HCT116 (cell line): ENCODE measurements around the gene RASIP1. TPM values are rescaled to one million over a fixed set of nuclear protein-coding genes. Genes with fewer than 3 reads are reported as not detected.

Experiments
- ATAC-seq: fragments of 200-7000 bp; cut with Tn5 transposase; 2 replicates; pipeline ENCODE4 v1.9.1; 2020; ENCODE audit warnings: mild to moderate bottlenecking, moderate library complexity
- BruUV-seq: library from RNA; stranded (reverse); fragments of 400-500 nt; replicated peaks from 2 replicates; lab custom pipeline; 2021; lab: Mats Ljungman, UMichigan
- CTCF ChIA-PET: fragments of 300-600 bp; sonication (Branson Sonifier 250); formaldehyde crosslinking; loops from one replicate; lab custom pipeline; 2021; ENCODE audit warnings: antibody characterized with exemption; lab: Charles Lee
- POLR2A ChIA-PET: fragments of 300-600, 350-600 bp; sonication (Branson Sonifier 250); formaldehyde crosslinking; loops from one replicate; lab custom pipeline; 2021; ENCODE audit warnings: antibody characterized with exemption; lab: Charles Lee
- RAD21 ChIA-PET, 2 experiments: fragments of 300-600 bp; sonication (Branson Sonifier 250); formaldehyde crosslinking; loops; one replicate each; lab custom pipeline; 2023; ENCODE audit warnings: low total read pairs in 2 of 2; ENCODE audit not compliant: uncharacterized antibody in 2 of 2, unreplicated experiment in 2 of 2, low non-redundant PET in 1 of 2; lab: Charles Lee
- DNase-seq: peaks from one replicate; pipeline ENCODE4 v3.0.0-alpha.2; 2010; ENCODE audit warnings: low read depth, low spot score
- H2AFZ ChIP-seq: fragments of 200-600 bp; shearing (Covaris generic), sonication (generic); 2 replicates; pipeline ENCODE4 v1.6.1; 2017; ENCODE audit warnings: low read depth, mixed run types, mixed read lengths, antibody characterized with exemption, low read length; ENCODE audit not compliant: poor library complexity, severe bottlenecking
- H3K27ac ChIP-seq: 2 replicates; pipeline ENCODE4 v1.5.1; 2012; ENCODE audit warnings: low read depth, low read length
- H3K27me3 ChIP-seq: fragments of 200-600 bp; sonication (generic); 2 replicates; pipeline ENCODE4 v1.6.1; 2016; ENCODE audit warnings: mixed run types, low read length, mixed read lengths; ENCODE audit not compliant: insufficient read depth
- H3K36me3 ChIP-seq, 2 experiments: fragments of 200-500 bp in 1 of 2; fragments of 200-600 bp in 1 of 2; sonication (Bioruptor generic) in 1 of 2; sonication (generic) in 1 of 2; 2 replicates each; pipeline versions ENCODE4 v1.5.1 to v1.6.1; 2014 to 2016; ENCODE audit warnings: low read length in 2 of 2, inconsistent platforms in 1 of 2, mixed read lengths in 1 of 2, mixed run types in 1 of 2; ENCODE audit not compliant: insufficient read depth in 2 of 2, control insufficient read depth in 1 of 2
- H3K4me1 ChIP-seq, 2 experiments: fragments of 200-600 bp in 1 of 2; sonication (generic) in 1 of 2; 2 replicates each; pipeline versions ENCODE4 v1.5.1 to v1.6.1; 2012 to 2017; ENCODE audit warnings: low read length in 2 of 2, inconsistent platforms in 1 of 2, mild to moderate bottlenecking in 1 of 2, mixed read lengths in 1 of 2, mixed run types in 1 of 2, moderate library complexity in 1 of 2; ENCODE audit not compliant: insufficient read depth in 2 of 2, control insufficient read depth in 1 of 2
- H3K4me2 ChIP-seq: fragments of 200-600 bp; sonication (generic); 2 replicates; pipeline ENCODE4 v1.6.1; 2017; ENCODE audit warnings: mixed run types, low read length, mixed read lengths
- H3K4me3 ChIP-seq, 2 experiments: fragments of 200-600 bp in 1 of 2; sonication (generic) in 1 of 2; replicated peaks in 1 of 2; 2 replicates each; pipeline ENCODE4 v1.5.1; 2011 to 2016; ENCODE audit warnings: low read length in 2 of 2, control low read depth in 1 of 2, low read depth in 1 of 2, mild to moderate bottlenecking in 1 of 2, mixed read lengths in 1 of 2, mixed run types in 1 of 2
- H3K79me2 ChIP-seq: fragments of 200-600 bp; sonication (generic); 2 replicates; pipeline ENCODE4 v1.6.1; 2017; ENCODE audit warnings: mild to moderate bottlenecking, mixed run types, low read length, moderate library complexity, mixed read lengths; ENCODE audit not compliant: insufficient read depth
- H3K9ac ChIP-seq: fragments of 200-600 bp; sonication (generic); 2 replicates; pipeline ENCODE4 v1.6.1; 2016; ENCODE audit warnings: low read length, mixed read lengths
- H3K9me2 ChIP-seq: fragments of 200-600 bp; sonication (generic), shearing (Covaris generic); 2 replicates; pipeline ENCODE4 v1.6.1; 2017; ENCODE audit warnings: mixed run types, mild to moderate bottlenecking, moderate library complexity; ENCODE audit not compliant: insufficient read depth
- H3K9me3 ChIP-seq, 2 experiments: fragments of 200-500 bp in 1 of 2; fragments of 200-600 bp in 1 of 2; sonication (Bioruptor generic) in 1 of 2; sonication (generic) in 1 of 2; 2 replicates each; pipeline ENCODE4 v1.6.1; 2014 to 2017; ENCODE audit warnings: low read length in 2 of 2, mixed read lengths in 2 of 2, inconsistent platforms in 1 of 2, low read depth in 1 of 2, mild to moderate bottlenecking in 1 of 2, mixed run types in 1 of 2, moderate library complexity in 1 of 2; ENCODE audit not compliant: control insufficient read depth in 1 of 2, insufficient read depth in 1 of 2
- H4K20me1 ChIP-seq: fragments of 200-600 bp; sonication (generic), shearing (Covaris generic); 2 replicates; pipeline ENCODE4 v1.6.1; 2017; ENCODE audit warnings: mixed run types, mild to moderate bottlenecking, moderate library complexity; ENCODE audit not compliant: insufficient read depth
- EGR1 ChIP-seq: IDR thresholded peaks from 2 replicates; pipeline ENCODE4 v1.6.1; 2012; ENCODE audit warnings: low read depth
- JUND ChIP-seq: IDR thresholded peaks from 2 replicates; pipeline ENCODE4 v1.6.1; 2012
- POLR2A ChIP-seq: IDR thresholded peaks from 2 replicates; pipeline ENCODE4 v1.7.0; 2011; ENCODE audit warnings: borderline replicate concordance; ENCODE audit not compliant: insufficient read depth, insufficient read length; ENCODE audit errors: extremely low read depth
- SRF ChIP-seq: IDR thresholded peaks from 2 replicates; pipeline ENCODE4 v1.6.1; 2012; ENCODE audit warnings: low read depth
- YY1 ChIP-seq: IDR thresholded peaks from 2 replicates; pipeline ENCODE4 v1.6.1; 2011; ENCODE audit warnings: low read length, low read depth, moderate library complexity, mild to moderate bottlenecking; ENCODE audit not compliant: insufficient replicate concordance; ENCODE audit errors: extremely low read depth
- ZNF274 ChIP-seq: fragments of 200-500 bp; sonication (Bioruptor generic); IDR thresholded peaks from 2 replicates; pipeline ENCODE4 v1.6.1; 2014; ENCODE audit warnings: mild to moderate bottlenecking, low read depth, low read length, inconsistent platforms
- intact Hi-C: fragments of 100-400 bp; cut with micrococcal nuclease; formaldehyde crosslinking; loops from 2 replicates; pipeline ENCODE4 v1.10.0; 2022
- total RNA-seq: library from RNA; stranded (reverse); gene quantifications from one replicate; pipeline ENCODE4 v1.2.1, GENCODE V29; 2021; ENCODE audit not compliant: unreplicated experiment
- TF ChIP-seq, protein P1 (sequence below): IDR thresholded peaks from 2 replicates; pipeline ENCODE4 v1.6.1; 2012; ENCODE audit warnings: low read depth

Gene RASIP1
- total RNA-seq, 1 experiment from 2014 or later = 1.9 TPM

- no peaks in the 10 kb centered on the region for H3K27me3 ChIP-seq
- no peaks in the 10 kb centered on the region for H3K9me3 ChIP-seq
- no peak overlapping the region for H3K4me3 ChIP-seq
- ATAC-seq = no peak
- H3K4me1 ChIP-seq = peaks cover 25 to 27% of the 10 kb centered on the region in 2 experiments
- H4K20me1 ChIP-seq = no peaks in the 10 kb centered on the region
- H3K79me2 ChIP-seq = no peaks in the 10 kb centered on the region
- ChIA-PET CTCF (no interaction called here), POLR2A (no interaction called here), RAD21 (interaction anchor here in 1 of 2 experiments (0.7 kb wide), 1 partner anchor 9 kb away, joined by 3 read pairs; no protein-coding TSS in a partner anchor)
- H2AFZ ChIP-seq = no peak overlapping the region
- intact Hi-C loops = no loop called here
- H3K4me2 ChIP-seq = no peak overlapping the region
- BruUV-seq = no TSS peak
- no peak for TF ChIP-seq JUND
- TF ChIP-seq, all 23 proteins: peak for 0
- no peaks in the 10 kb centered on the region for H3K9me2 ChIP-seq
- no peak overlapping the region for H3K27ac ChIP-seq
- DNase-seq = no peak
- no peak overlapping the region for H3K9ac ChIP-seq
- H3K36me3 ChIP-seq = no peaks in the 10 kb centered on the region
These were observed 17.3 kb upstream of the RASIP1 start for GRCh38 chr19:48757741-48758144.

GRCh38 chr19:48757089-48757675 is 16.8 kb upstream of the RASIP1 start:
- no peak overlapping the region for H2AFZ ChIP-seq
- intact Hi-C loops = no loop called here
- H3K36me3 ChIP-seq = no peaks in the 10 kb centered on the region
- H3K9me3 ChIP-seq = no peaks in the 10 kb centered on the region
- no peak overlapping the region for H3K4me3 ChIP-seq
- DNase-seq (no peak), ATAC-seq (no peak)
- ChIA-PET RAD21 (no interaction called here), CTCF (no interaction called here), POLR2A (no interaction called here)
- H3K9me2 ChIP-seq = no peaks in the 10 kb centered on the region
- H3K4me1 ChIP-seq = peaks cover 25 to 27% of the 10 kb centered on the region in 2 experiments
- no peaks in the 10 kb centered on the region for H3K27me3 ChIP-seq
- peaks cover 2% of the 10 kb centered on the region; the same call in 1 of the 2 replicates for H3K79me2 ChIP-seq
- H3K27ac ChIP-seq = no peak overlapping the region
- H3K9ac ChIP-seq = no peak overlapping the region
- TF ChIP-seq SRF = no peak
- TF ChIP-seq YY1 = no peak
- TF ChIP-seq ZNF274 = no peak
- TF ChIP-seq POLR2A = no peak
- no peak for TF ChIP-seq EGR1
- TF ChIP-seq, protein P1, sequence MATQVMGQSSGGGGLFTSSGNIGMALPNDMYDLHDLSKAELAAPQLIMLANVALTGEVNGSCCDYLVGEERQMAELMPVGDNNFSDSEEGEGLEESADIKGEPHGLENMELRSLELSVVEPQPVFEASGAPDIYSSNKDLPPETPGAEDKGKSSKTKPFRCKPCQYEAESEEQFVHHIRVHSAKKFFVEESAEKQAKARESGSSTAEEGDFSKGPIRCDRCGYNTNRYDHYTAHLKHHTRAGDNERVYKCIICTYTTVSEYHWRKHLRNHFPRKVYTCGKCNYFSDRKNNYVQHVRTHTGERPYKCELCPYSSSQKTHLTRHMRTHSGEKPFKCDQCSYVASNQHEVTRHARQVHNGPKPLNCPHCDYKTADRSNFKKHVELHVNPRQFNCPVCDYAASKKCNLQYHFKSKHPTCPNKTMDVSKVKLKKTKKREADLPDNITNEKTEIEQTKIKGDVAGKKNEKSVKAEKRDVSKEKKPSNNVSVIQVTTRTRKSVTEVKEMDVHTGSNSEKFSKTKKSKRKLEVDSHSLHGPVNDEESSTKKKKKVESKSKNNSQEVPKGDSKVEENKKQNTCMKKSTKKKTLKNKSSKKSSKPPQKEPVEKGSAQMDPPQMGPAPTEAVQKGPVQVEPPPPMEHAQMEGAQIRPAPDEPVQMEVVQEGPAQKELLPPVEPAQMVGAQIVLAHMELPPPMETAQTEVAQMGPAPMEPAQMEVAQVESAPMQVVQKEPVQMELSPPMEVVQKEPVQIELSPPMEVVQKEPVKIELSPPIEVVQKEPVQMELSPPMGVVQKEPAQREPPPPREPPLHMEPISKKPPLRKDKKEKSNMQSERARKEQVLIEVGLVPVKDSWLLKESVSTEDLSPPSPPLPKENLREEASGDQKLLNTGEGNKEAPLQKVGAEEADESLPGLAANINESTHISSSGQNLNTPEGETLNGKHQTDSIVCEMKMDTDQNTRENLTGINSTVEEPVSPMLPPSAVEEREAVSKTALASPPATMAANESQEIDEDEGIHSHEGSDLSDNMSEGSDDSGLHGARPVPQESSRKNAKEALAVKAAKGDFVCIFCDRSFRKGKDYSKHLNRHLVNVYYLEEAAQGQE = no peak
- H3K4me2 ChIP-seq = no peak overlapping the region
- no peaks in the 10 kb centered on the region for H4K20me1 ChIP-seq
- BruUV-seq = no TSS peak
